ENCODE measurements around the gene TVP23B.
"Not testable (repeated sequence)": the region's sequence is repeated elsewhere in the genome, so short reads cannot be mapped to it uniquely, and the experiment has no call there.

Gene TVP23B

GRCh38 chr17:18791402-18791801 is 10.4 kb downstream of the TVP23B start:
- DNase-seq (ENCODE audit: low read depth) = not testable (repeated sequence)

- not testable (repeated sequence) for DNase-seq (ENCODE audit: low read depth)
These were observed 13.9 kb downstream of the TVP23B start for GRCh38 chr17:18794841-18795240.

GRCh38 chr17:18796887-18797286 is 15.9 kb downstream of the TVP23B start:
- not testable (repeated sequence) for DNase-seq (ENCODE audit: low read depth)

- DNase-seq (ENCODE audit: low read depth) = not testable (repeated sequence)
These were observed 22.7 kb downstream of the TVP23B start for GRCh38 chr17:18803458-18804245.

GRCh38 chr17:18815924-18816323 is 34.9 kb downstream of the TVP23B start:
- not testable (repeated sequence) for DNase-seq (ENCODE audit: low read depth)

GRCh38 chr17:18816489-18817371 is 35.7 kb downstream of the TVP23B start:
- DNase-seq (ENCODE audit: low read depth) = not testable (repeated sequence)

GRCh38 chr17:18821430-18821829 is 40.4 kb downstream of the TVP23B start:
- DNase-seq (ENCODE audit: low read depth) = not testable (repeated sequence)

- not testable (repeated sequence) for DNase-seq (ENCODE audit: low read depth)
These were observed 46.6 kb downstream of the TVP23B start for GRCh38 chr17:18827613-18828012.

- no peak for DNase-seq (ENCODE audit: low read depth)
These were observed 67.5 kb downstream of the TVP23B start for GRCh38 chr17:18848501-18848900.

- DNase-seq (ENCODE audit: low read depth) = no peak
These were observed 69.7 kb downstream of the TVP23B start for GRCh38 chr17:18850679-18851078.

- DNase-seq (ENCODE audit: low read depth) = no peak
These were observed 70.2 kb downstream of the TVP23B start for GRCh38 chr17:18851201-18851600.

GRCh38 chr17:18854956-18855355 is 74.0 kb downstream of the TVP23B start:
- DNase-seq (ENCODE audit: low read depth) = no peak

GRCh38 chr17:18855831-18856569 is 75.0 kb downstream of the TVP23B start:
- peak; percentile 78 for DNase-seq (ENCODE audit: low read depth)
